Measurements from ENCODE around the gene TAF6.

Gene TAF6

DNA sequence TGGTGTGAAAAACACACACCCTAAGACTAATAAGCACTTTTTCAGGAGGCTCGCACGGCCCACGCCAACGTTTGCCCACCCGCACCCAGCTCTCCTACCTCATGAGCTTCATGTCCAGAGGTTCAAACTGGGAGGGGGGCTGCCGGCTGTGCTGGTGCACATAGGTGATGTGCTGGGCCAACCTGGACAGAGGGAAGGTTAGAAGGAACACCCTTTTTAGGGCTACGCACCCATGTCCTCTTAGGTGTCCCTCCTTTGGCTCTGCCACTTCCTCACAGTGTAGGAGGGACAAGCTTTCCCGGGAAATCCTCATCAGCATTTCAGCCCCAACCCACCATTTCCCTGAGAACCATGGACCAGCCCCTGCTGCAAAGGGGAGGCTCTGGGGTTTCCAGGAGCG, 23.9 kb downstream of the TAF6 start:
- DNase-seq (ENCODE audit: low spot score), result no peak
- TF ChIP-seq, protein P1, sequence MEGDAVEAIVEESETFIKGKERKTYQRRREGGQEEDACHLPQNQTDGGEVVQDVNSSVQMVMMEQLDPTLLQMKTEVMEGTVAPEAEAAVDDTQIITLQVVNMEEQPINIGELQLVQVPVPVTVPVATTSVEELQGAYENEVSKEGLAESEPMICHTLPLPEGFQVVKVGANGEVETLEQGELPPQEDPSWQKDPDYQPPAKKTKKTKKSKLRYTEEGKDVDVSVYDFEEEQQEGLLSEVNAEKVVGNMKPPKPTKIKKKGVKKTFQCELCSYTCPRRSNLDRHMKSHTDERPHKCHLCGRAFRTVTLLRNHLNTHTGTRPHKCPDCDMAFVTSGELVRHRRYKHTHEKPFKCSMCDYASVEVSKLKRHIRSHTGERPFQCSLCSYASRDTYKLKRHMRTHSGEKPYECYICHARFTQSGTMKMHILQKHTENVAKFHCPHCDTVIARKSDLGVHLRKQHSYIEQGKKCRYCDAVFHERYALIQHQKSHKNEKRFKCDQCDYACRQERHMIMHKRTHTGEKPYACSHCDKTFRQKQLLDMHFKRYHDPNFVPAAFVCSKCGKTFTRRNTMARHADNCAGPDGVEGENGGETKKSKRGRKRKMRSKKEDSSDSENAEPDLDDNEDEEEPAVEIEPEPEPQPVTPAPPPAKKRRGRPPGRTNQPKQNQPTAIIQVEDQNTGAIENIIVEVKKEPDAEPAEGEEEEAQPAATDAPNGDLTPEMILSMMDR (IDR thresholded peaks at IDR 0.05; ENCODE audit: extremely low read depth, missing control alignments), result no peak

DNA sequence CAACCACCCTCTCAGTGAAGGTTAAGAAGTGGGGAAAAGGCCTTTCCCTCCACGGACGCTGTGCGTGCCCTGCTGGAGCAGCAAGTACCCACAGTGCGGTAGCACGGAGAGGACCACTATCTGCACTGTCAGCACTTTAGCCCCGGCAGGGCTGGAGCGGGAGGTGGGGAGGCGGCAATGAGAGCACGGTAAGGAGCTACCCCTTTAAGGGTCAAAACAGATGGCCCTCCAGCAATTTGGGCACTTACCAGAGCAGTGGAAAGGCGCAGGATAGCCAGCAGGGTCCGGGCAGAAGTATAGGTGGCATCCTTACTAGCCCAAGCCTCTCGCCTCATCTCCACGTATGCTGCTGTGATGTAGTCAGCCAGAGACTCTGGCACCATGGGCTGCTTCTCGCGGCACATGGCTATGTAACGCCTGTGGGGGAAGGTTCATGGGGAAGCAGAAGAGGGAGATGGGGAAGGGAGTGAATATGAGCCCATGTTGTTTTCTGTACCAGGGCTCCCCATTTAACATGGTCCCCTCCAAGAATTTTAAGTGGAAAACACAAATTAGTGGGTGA, 25.2 kb downstream of the TAF6 start:
- TF ChIP-seq, protein P1 (IDR thresholded peaks at IDR 0.05; ENCODE audit: extremely low read depth, missing control alignments), result no peak
- DNase-seq (ENCODE audit: low spot score), result no peak

DNA sequence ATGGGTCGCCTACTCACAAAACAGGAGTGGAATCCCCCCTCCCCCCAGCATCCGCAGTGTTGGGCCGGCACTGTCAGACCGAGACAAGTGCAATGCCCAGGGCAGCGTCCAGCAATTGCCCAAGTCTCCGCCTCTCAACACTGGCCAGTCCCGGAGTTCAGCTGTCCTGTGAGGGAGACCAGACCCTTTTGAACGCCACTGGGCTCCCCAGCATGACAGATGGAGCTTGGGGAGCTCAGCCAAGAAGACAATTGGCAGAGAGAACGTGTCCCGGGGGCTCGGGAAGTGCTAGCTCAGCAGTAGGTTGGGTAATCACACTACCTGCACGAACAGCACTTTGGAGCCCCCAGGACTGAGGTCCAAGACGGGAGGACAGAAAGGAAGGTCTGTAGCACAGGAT, 25.7 kb downstream of the TAF6 start:
- no peak for DNase-seq (ENCODE audit: low spot score)
- TF ChIP-seq, protein P1 (IDR thresholded peaks at IDR 0.05; ENCODE audit: extremely low read depth, missing control alignments), result no peak

DNA sequence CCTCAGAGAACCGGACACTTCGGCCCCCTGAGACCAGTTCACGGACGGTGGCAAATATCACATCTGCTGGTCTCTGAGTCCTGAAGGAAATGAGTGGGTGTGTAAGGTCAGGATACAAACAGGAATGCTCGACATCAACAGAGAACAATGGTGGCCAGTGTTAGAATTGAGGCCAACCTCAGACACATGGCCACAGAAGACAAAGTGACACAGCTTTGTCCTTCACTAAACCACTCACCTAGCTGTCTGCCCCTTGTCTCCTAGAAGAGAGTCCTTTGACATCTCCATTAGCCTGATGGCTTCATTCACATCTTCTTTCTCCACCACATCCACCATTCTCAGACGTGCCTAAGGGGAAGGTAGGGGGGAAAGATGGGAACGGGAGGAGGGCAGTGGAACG, 26.1 kb downstream of the TAF6 start:
- TF ChIP-seq, protein P1 (IDR thresholded peaks at IDR 0.05; ENCODE audit: extremely low read depth, missing control alignments), result no peak
- DNase-seq (ENCODE audit: low spot score), result no peak

DNA sequence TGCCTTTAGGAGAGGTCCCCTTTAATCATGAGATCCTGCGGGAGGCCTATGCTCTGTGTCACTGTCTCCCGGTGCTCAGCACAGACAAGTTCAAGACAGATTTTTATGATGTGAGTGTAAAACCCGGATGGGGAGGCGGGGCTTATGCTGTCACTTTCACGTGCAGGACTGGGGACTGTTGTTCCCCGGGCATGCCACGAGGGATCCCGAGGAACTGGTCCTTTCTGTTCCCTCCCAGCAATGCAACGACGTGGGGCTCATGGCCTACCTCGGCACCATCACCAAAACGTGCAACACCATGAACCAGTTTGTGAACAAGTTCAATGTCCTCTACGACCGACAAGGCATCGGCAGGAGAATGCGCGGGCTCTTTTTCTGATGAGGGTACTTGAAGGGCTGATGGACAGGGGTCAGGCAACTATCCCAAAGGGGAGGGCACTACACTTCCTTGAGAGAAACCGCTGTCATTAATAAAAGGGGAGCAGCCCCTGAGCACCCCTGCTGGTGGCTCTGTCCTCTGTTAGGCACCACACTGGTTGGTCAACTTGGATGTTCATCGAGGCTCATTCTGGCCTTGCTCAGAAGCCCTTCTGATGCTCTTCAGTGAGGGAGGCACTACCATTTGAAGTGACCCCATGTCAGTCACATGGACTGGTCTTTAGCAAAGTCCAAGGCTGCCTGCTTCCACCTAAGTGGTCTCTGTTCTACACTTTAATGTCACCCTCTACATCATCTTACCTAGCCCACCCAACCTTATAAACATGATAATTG, 27.6 kb downstream of the TAF6 start:
- DNase-seq (ENCODE audit: low spot score), result no peak
- TF ChIP-seq, protein P1 (IDR thresholded peaks at IDR 0.05; ENCODE audit: extremely low read depth, missing control alignments), result no peak

DNA sequence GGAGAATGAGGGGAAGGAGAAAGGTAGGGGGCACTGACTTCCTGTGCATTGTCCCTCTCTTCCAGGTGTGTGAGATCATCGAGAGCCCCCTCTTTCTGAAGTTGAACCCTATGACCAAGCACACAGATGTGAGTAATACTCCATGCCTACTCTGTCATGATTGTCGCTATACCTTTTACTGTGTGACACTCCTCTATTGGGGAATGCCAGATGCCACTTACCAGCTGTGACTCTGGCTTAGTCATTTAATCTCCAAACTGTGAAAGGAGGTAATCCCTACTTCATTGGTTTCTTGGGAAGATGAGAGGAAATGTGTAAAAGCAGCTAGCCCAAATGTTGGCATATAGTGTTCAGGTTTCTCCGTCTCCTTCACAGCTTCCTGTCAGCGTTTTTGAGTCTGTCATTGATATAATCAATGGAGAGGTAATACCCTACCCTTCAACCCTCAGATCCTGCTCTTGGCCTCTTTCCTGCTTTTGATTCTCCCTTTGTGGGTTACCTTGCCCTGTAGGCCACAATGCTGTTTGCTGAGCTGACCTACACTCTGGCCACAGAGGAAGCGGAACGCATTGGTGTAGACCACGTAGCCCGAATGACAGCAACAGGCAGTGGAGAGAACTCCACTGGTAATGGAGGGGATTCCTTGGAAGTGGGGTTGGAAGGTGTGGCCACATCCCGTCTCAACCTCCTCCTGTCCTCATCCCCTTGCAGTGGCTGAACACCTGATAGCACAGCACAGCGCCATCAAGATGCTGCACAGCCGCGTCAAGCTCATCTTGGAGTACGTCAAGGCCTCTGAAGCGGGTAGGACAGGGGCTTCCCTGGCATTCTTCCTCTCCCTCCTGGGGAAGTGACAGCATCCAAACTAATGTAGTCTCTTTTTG, 28.4 kb downstream of the TAF6 start:
- DNase-seq (ENCODE audit: low spot score), result no peak
- TF ChIP-seq, protein P1 (IDR thresholded peaks at IDR 0.05; ENCODE audit: extremely low read depth, missing control alignments), result no peak

Data from GM20000 (cell line).